Prostate gland (tissue), 2 donors: ENCODE measurements around the gene PPM1B. TPM values are rescaled to one million over a fixed set of nuclear protein-coding genes. Genes with fewer than 3 reads are reported as not detected.
"Not testable (repeated sequence)": the region's sequence is repeated elsewhere in the genome, so short reads cannot be mapped to it uniquely, and the experiment has no call there.

Source experiments
- DNase-seq: peaks from one replicate; pipeline ENCODE4 v3.0.0-alpha.2; 2019; ENCODE audit warnings: low spot score
- H3K27ac ChIP-seq, 2 donors: fragments of 200-600 bp; sonication (generic); 2 replicates each; pipeline ENCODE4 v1.5.1; 2017 to 2019
- H3K27me3 ChIP-seq: fragments of 200-600 bp; sonication (generic); replicated peaks from 2 replicates; pipeline ENCODE4 v1.5.1; 2019; ENCODE audit not compliant: insufficient read depth
- H3K36me3 ChIP-seq, 2 donors: fragments of 200-600 bp; sonication (generic); 1 replicate in 1 of 2; 2 replicates in 1 of 2; pipeline versions ENCODE4 v1.5.1 to v1.8.1; 2017 to 2019
- H3K4me1 ChIP-seq: fragments of 200-600 bp; sonication (generic); replicated peaks from 2 replicates; pipeline ENCODE4 v1.5.1; 2019
- H3K4me3 ChIP-seq, 2 donors: fragments of 200-600 bp; sonication (generic); 2 replicates each; pipeline ENCODE4 v1.5.1; 2017 to 2019
- H3K9me3 ChIP-seq: fragments of 200-600 bp; sonication (generic); 2 replicates; pipeline ENCODE4 v1.5.1; 2017
- CTCF ChIP-seq, 4 experiments: fragments of 200-600 bp in 2 of 4; fragments of 450-650 bp in 2 of 4; sonication (generic) in 2 of 4; IDR thresholded peaks; 1 replicate in 3 of 4; 2 replicates in 1 of 4; pipeline ENCODE4 v1.5.1; 2016 to 2019; ENCODE audit warnings: antibody characterized with exemption in 4 of 4, mild to moderate bottlenecking in 2 of 4, moderate library complexity in 2 of 4
- POLR2A ChIP-seq: fragments of 450-650 bp; IDR thresholded peaks from one replicate; pipeline ENCODE4 v1.6.1; 2016; ENCODE audit warnings: antibody characterized with exemption, mild to moderate bottlenecking
- POLR2AphosphoS5 ChIP-seq: sonication (generic); formaldehyde crosslinking; IDR thresholded peaks from one replicate; pipeline ENCODE4 v1.6.1; 2017; ENCODE audit warnings: antibody characterized with exemption
- WGBS: methylation state at CpG from one replicate; pipeline ENCODE4 v1.1.5; 2018; 5-methylcytosine and 5-hydroxymethylcytosine counted together
- intact Hi-C: fragments of 100-400 bp; cut with DNase I; formaldehyde crosslinking; loops from one replicate; pipeline ENCODE4 v1.14.2; 2022
- total RNA-seq, 2 donors: library from RNA; depleted of rRNA; stranded (reverse); fragments of >200 nt; gene quantifications; one replicate each; pipeline ENCODE4 v1.1.0, GENCODE V29; 2016

Gene PPM1B
- total RNA-seq, 2 donors from 2014 or later = 59.9 to 65.4 TPM

GRCh38 chr2:44205169-44205568, 36.5 kb downstream of the PPM1B start:
- intact Hi-C loops = no loop called here

GRCh38 chr2:44207102-44207501, 38.4 kb downstream of the PPM1B start:
- intact Hi-C loops = no loop called here

More at GRCh38 chr2:44205169-44205568, 36.5 kb downstream of the PPM1B start:
- WGBS = 77% methylated on average over 1 of the region's 1 CpG
- Histone ChIP-seq H3K27me3 (no peaks in the 10 kb centered on the region), H3K4me1 (no peaks in the 10 kb centered on the region), H3K4me3 (no peak overlapping the region), H3K36me3 (no peaks in the 10 kb centered on the region), H3K27ac (no peak overlapping the region), H3K9me3 (no peaks in the 10 kb centered on the region)
- TF ChIP-seq CTCF (IDR thresholded peaks at IDR 0.05) (no peak), POLR2A (no peak), POLR2AphosphoS5 (no peak)
- no peak for DNase-seq

GRCh38 chr2:44207648-44208047, 39.0 kb downstream of the PPM1B start:
- H3K27ac ChIP-seq, intact Hi-C loops: not testable (repeated sequence)
- WGBS = 95% methylated on average over 8 of the region's 8 CpGs

More at GRCh38 chr2:44207102-44207501, 38.4 kb downstream of the PPM1B start:
- Histone ChIP-seq H3K9me3 (no peaks in the 10 kb centered on the region), H3K4me1 (no peaks in the 10 kb centered on the region), H3K27ac (no peak overlapping the region), H3K27me3 (no peaks in the 10 kb centered on the region), H3K36me3 (no peaks in the 10 kb centered on the region), H3K4me3 (no peak overlapping the region)
- 94% methylated on average over 2 of the region's 2 CpGs for WGBS
- no peak for TF ChIP-seq CTCF (IDR thresholded peaks at IDR 0.05)
- TF ChIP-seq POLR2AphosphoS5 = no peak
- TF ChIP-seq POLR2A = no peak
- DNase-seq = no peak

GRCh38 chr2:44210362-44210761, 41.7 kb downstream of the PPM1B start:
- H3K36me3 ChIP-seq = no peaks in the 10 kb centered on the region
- intact Hi-C loops = no loop called here
- H3K4me1 ChIP-seq = no peaks in the 10 kb centered on the region
- no peaks in the 10 kb centered on the region for H3K9me3 ChIP-seq
- no peak for DNase-seq
- TF ChIP-seq POLR2A (no peak), CTCF (IDR thresholded peaks at IDR 0.05) (no peak), POLR2AphosphoS5 (no peak)
- 90% methylated on average over 2 of the region's 2 CpGs for whole genome bisulfite sequencing
- no peak overlapping the region for H3K27ac ChIP-seq
- H3K27me3 ChIP-seq = no peaks in the 10 kb centered on the region
- H3K4me3 ChIP-seq = no peak overlapping the region

More at GRCh38 chr2:44207648-44208047, 39.0 kb downstream of the PPM1B start:
- DNase-seq, H3K4me3 ChIP-seq, H3K36me3 ChIP-seq, H3K9me3 ChIP-seq, H3K27me3 ChIP-seq, H3K4me1 ChIP-seq: not testable (repeated sequence)

GRCh38 chr2:44211183-44211582, 42.5 kb downstream of the PPM1B start:
- no peak overlapping the region for H3K4me3 ChIP-seq
- no peak for DNase-seq
- H3K27ac ChIP-seq = no peak overlapping the region
- H3K9me3 ChIP-seq = no peaks in the 10 kb centered on the region
- intact Hi-C loops = no loop called here
- H3K27me3 ChIP-seq = no peaks in the 10 kb centered on the region
- H3K4me1 ChIP-seq = no peaks in the 10 kb centered on the region
- TF ChIP-seq POLR2A (no peak), POLR2AphosphoS5 (no peak), CTCF (IDR thresholded peaks at IDR 0.05) (no peak)
- no peaks in the 10 kb centered on the region for H3K36me3 ChIP-seq
